Mononuclear cell (primary cell): Measurements from ENCODE around the gene F10. TPM values are rescaled to one million over a fixed set of nuclear protein-coding genes. Genes with fewer than 3 reads are reported as not detected.

ENCODE experiments used
- H3K27me3 ChIP-seq: 2 replicates; pipeline ENCODE4 v1.6.0; 2011; ENCODE audit warnings: low read length, control low read depth; ENCODE audit not compliant: insufficient read depth
- H3K4me1 ChIP-seq: 2 replicates; pipeline ENCODE4 v1.5.1; 2011; ENCODE audit warnings: mild to moderate bottlenecking, low read length, control low read depth; ENCODE audit not compliant: insufficient read depth
- H3K4me3 ChIP-seq: 2 replicates; pipeline ENCODE4 v1.5.1; 2011; ENCODE audit warnings: mild to moderate bottlenecking, low read length, moderate library complexity
- H3K9me3 ChIP-seq: 2 replicates; pipeline ENCODE4 v1.5.1; 2011; ENCODE audit warnings: low read depth, mild to moderate bottlenecking, control low read depth, low read length
- total RNA-seq: library from RNA; depleted of rRNA; stranded (reverse); fragments of >200 nt; gene quantifications from one replicate; pipeline ENCODE4 v1.2.3, GENCODE V29; 2012

The F10 gene
- total RNA-seq, 1 donor = not detected

GRCh38 chr13:113083022-113083373, 39.6 kb upstream of the F10 start:
- Histone ChIP-seq H3K9me3 (no peaks in the 10 kb centered on the region), H3K4me3 (no peak overlapping the region), H3K4me1 (no peaks in the 10 kb centered on the region), H3K27me3 (no peaks in the 10 kb centered on the region)

GRCh38 chr13:113083402-113084061, 39.1 kb upstream of the F10 start:
- no peaks in the 10 kb centered on the region for H3K4me1 ChIP-seq
- H3K9me3 ChIP-seq = no peaks in the 10 kb centered on the region
- H3K4me3 ChIP-seq = no peak overlapping the region
- no peaks in the 10 kb centered on the region for H3K27me3 ChIP-seq

GRCh38 chr13:113084094-113084942, 38.3 kb upstream of the F10 start:
- no peak overlapping the region for H3K4me3 ChIP-seq
- H3K4me1 ChIP-seq = no peaks in the 10 kb centered on the region
- no peaks in the 10 kb centered on the region for H3K27me3 ChIP-seq
- no peaks in the 10 kb centered on the region for H3K9me3 ChIP-seq

GRCh38 chr13:113084943-113085540, 37.6 kb upstream of the F10 start:
- Histone ChIP-seq H3K4me3 (no peak overlapping the region), H3K9me3 (no peaks in the 10 kb centered on the region), H3K4me1 (no peaks in the 10 kb centered on the region), H3K27me3 (no peaks in the 10 kb centered on the region)

GRCh38 chr13:113086031-113086750, 36.4 kb upstream of the F10 start:
- H3K9me3 ChIP-seq = no peaks in the 10 kb centered on the region
- no peaks in the 10 kb centered on the region for H3K4me1 ChIP-seq
- H3K27me3 ChIP-seq = no peaks in the 10 kb centered on the region
- H3K4me3 ChIP-seq = no peak overlapping the region

GRCh38 chr13:113086991-113087922, 35.3 kb upstream of the F10 start:
- H3K27me3 ChIP-seq = no peaks in the 10 kb centered on the region
- H3K4me1 ChIP-seq = no peaks in the 10 kb centered on the region
- no peak overlapping the region for H3K4me3 ChIP-seq
- H3K9me3 ChIP-seq = no peaks in the 10 kb centered on the region

- no peaks in the 10 kb centered on the region for H3K9me3 ChIP-seq
- no peaks in the 10 kb centered on the region for H3K4me1 ChIP-seq
- no peaks in the 10 kb centered on the region for H3K27me3 ChIP-seq
- no peak overlapping the region for H3K4me3 ChIP-seq
Observed at GRCh38 chr13:113087923-113088690, 34.5 kb upstream of the F10 start.

- no peaks in the 10 kb centered on the region for H3K4me1 ChIP-seq
- H3K27me3 ChIP-seq = no peaks in the 10 kb centered on the region
Observed at GRCh38 chr13:113088691-113089020, 33.9 kb upstream of the F10 start.

GRCh38 chr13:113089693-113090414, 32.7 kb upstream of the F10 start:
- Histone ChIP-seq H3K9me3 (no peaks in the 10 kb centered on the region), H3K4me3 (no peak overlapping the region), H3K27me3 (no peaks in the 10 kb centered on the region), H3K4me1 (no peaks in the 10 kb centered on the region)

More at GRCh38 chr13:113088691-113089020, 33.9 kb upstream of the F10 start:
- H3K9me3 ChIP-seq = no peaks in the 10 kb centered on the region
- no peak overlapping the region for H3K4me3 ChIP-seq

GRCh38 chr13:113090415-113090770, 32.2 kb upstream of the F10 start:
- Histone ChIP-seq H3K27me3 (no peaks in the 10 kb centered on the region), H3K4me1 (no peaks in the 10 kb centered on the region), H3K9me3 (no peaks in the 10 kb centered on the region), H3K4me3 (no peak overlapping the region)

- no peaks in the 10 kb centered on the region for H3K9me3 ChIP-seq
- no peaks in the 10 kb centered on the region for H3K4me1 ChIP-seq
- H3K4me3 ChIP-seq = no peak overlapping the region
- H3K27me3 ChIP-seq = no peaks in the 10 kb centered on the region
Observed at GRCh38 chr13:113090806-113091205, 31.8 kb upstream of the F10 start.

GRCh38 chr13:113091211-113091771, 31.3 kb upstream of the F10 start:
- Histone ChIP-seq H3K4me1 (no peaks in the 10 kb centered on the region), H3K9me3 (no peaks in the 10 kb centered on the region), H3K27me3 (no peaks in the 10 kb centered on the region), H3K4me3 (no peak overlapping the region)
